Naive thymus-derived CD8-positive, alpha-beta T cell (primary cell): ENCODE data around the gene NPIPB2. TPM values are rescaled to one million over a fixed set of nuclear protein-coding genes. Genes with fewer than 3 reads are reported as not detected.
"Not testable (repeated sequence)": the region's sequence is repeated elsewhere in the genome, so short reads cannot be mapped to it uniquely, and the experiment has no call there.

Source experiments
- ATAC-seq, 2 donors: fragments of 150-1000 bp; cut with Tn5 transposase in 1 of 2; sonication (Bioruptor Pico), chemical (Tn5 transposase) in 1 of 2; 1 replicate in 1 of 2; 2 replicates in 1 of 2; pipeline ENCODE4 v1.10.0; 2021; ENCODE audit warnings: mild to moderate bottlenecking in 2 of 2, moderate library complexity in 2 of 2
- POLR2A ChIA-PET: fragments of 350-600 bp; sonication (Branson Sonifier 250); formaldehyde crosslinking; loops from one replicate; lab custom pipeline; 2021; ENCODE audit warnings: antibody characterized with exemption; lab: Charles Lee
- DNase-seq, 10 donors: peaks; one replicate each; pipeline versions ENCODE4 v3.0.0 to v3.0.0-alpha.2; 2020 to 2022
- H3K27ac Mint-ChIP-seq, 10 donors: one replicate each; pipeline ENCODE4 v1.8.0; 2020 to 2022; ENCODE audit warnings: mild to moderate bottlenecking in 10 of 10, mixed read lengths in 10 of 10, moderate library complexity in 4 of 10, inconsistent platforms in 1 of 10
- H3K27me3 Mint-ChIP-seq, 5 donors: one replicate each; pipeline ENCODE4 v1.8.0; 2021 to 2022; ENCODE audit warnings: mixed read lengths in 5 of 5
- H3K36me3 Mint-ChIP-seq, 3 donors: one replicate each; pipeline ENCODE4 v1.8.0; 2020 to 2022; ENCODE audit warnings: mixed read lengths in 3 of 3, mild to moderate bottlenecking in 2 of 3, inconsistent platforms in 1 of 3
- H3K4me1 Mint-ChIP-seq, 4 donors: one replicate each; pipeline ENCODE4 v1.8.0; 2021 to 2022; ENCODE audit warnings: mixed read lengths in 4 of 4
- H3K4me3 Mint-ChIP-seq, 10 donors: one replicate each; pipeline ENCODE4 v1.8.0; 2020 to 2022; ENCODE audit warnings: mild to moderate bottlenecking in 10 of 10, mixed read lengths in 10 of 10, moderate library complexity in 6 of 10, inconsistent platforms in 1 of 10
- H3K9me3 Mint-ChIP-seq, 9 donors: one replicate each; pipeline ENCODE4 v1.8.0; 2020 to 2022; ENCODE audit warnings: mixed read lengths in 9 of 9, mild to moderate bottlenecking in 3 of 9, inconsistent platforms in 1 of 9, moderate library complexity in 1 of 9
- polyA plus RNA-seq, 3 donors: library from polyadenylated mRNA; unstranded; fragments of 300-500 nt; fragmentation: Illumina TruSeq; gene quantifications; one replicate each; pipeline ENCODE4 v1.2.3, GENCODE V29; 2021
- total RNA-seq, 8 experiments: library from RNA in 2 of 8; stranded (reverse) in 2 of 8; gene quantifications; one replicate each; pipeline ENCODE4 v1.2.3 and lab custom pipeline; 2021 to 2026

The NPIPB2 gene
- total and polyA plus RNA-seq, 5 experiments from 2014 or later = 1.1 to 24.5 (median 10.3) TPM; not detected in 1

- H3K27ac Mint-ChIP-seq = peak overlapping the region in 1 of 10 donors; percentile 70
- no peak for ATAC-seq
- H3K9me3 Mint-ChIP-seq = no peaks in the 10 kb centered on the region
- DNase-seq = no peak
- H3K36me3 Mint-ChIP-seq = peaks cover 0 to 16% (median 0%) of the 10 kb centered on the region in 3 donors
- peak overlapping the region in 1 of 10 donors; percentile 40 for H3K4me3 Mint-ChIP-seq
- H3K27me3 Mint-ChIP-seq = no peaks in the 10 kb centered on the region
- H3K4me1 Mint-ChIP-seq = peaks cover 22 to 29% (median 26%) of the 10 kb centered on the region in 4 donors
- POLR2A ChIA-PET = interaction anchor here (0.6 kb wide), 1 partner anchor 116 kb away, joined by 3 read pairs; no protein-coding TSS in a partner anchor
Observed at GRCh38 chr16:11973070-11973469, 31.2 kb upstream of the NPIPB2 start.

GRCh38 chr16:11972128-11972527 lies 30.3 kb upstream of the NPIPB2 start:
- H3K4me3 Mint-ChIP-seq = no peak overlapping the region
- H3K27ac Mint-ChIP-seq = peak overlapping the region in 5 of 10 donors; percentile 20 to 43 (median 38)
- no peaks in the 10 kb centered on the region for H3K27me3 Mint-ChIP-seq
- no peaks in the 10 kb centered on the region for H3K9me3 Mint-ChIP-seq
- POLR2A ChIA-PET = interaction anchor here (0.6 kb wide), 2 partner anchors 9 to 61 kb away, joined by 3 to 4 read pairs; no protein-coding TSS in a partner anchor
- H3K4me1 Mint-ChIP-seq = peaks cover 12 to 20% (median 19%) of the 10 kb centered on the region in 4 donors
- no peak for DNase-seq
- no peak for ATAC-seq
- peaks cover 0 to 16% (median 0%) of the 10 kb centered on the region in 3 donors for H3K36me3 Mint-ChIP-seq

GRCh38 chr16:11970292-11970691 lies 28.4 kb upstream of the NPIPB2 start:
- H3K27ac Mint-ChIP-seq, H3K9me3 Mint-ChIP-seq, POLR2A ChIA-PET, ATAC-seq, H3K4me3 Mint-ChIP-seq, DNase-seq, H3K27me3 Mint-ChIP-seq: not testable (repeated sequence)
- H3K36me3 Mint-ChIP-seq = peaks cover 0 to 16% (median 0%) of the 10 kb centered on the region in 3 donors
- peaks cover under 1 to 14% (median 3%) of the 10 kb centered on the region in 4 donors for H3K4me1 Mint-ChIP-seq

GRCh38 chr16:11968577-11968976 lies 26.7 kb upstream of the NPIPB2 start:
- Mint-ChIP-seq H3K36me3 (peaks cover 0 to 9% (median 0%) of the 10 kb centered on the region in 3 donors), H3K9me3 (no peaks in the 10 kb centered on the region), H3K27me3 (no peaks in the 10 kb centered on the region), H3K4me1 (peaks cover 0 to 28% (median 0%) of the 10 kb centered on the region in 4 donors), H3K4me3 (no peak overlapping the region), H3K27ac (no peak overlapping the region)
- POLR2A ChIA-PET = no interaction called here
- DNase-seq (no peak), ATAC-seq (no peak)

GRCh38 chr16:11967195-11967911 lies 25.5 kb upstream of the NPIPB2 start:
- H3K9me3 Mint-ChIP-seq = no peaks in the 10 kb centered on the region
- H3K27ac Mint-ChIP-seq = peak overlapping the region in 1 of 10 donors; percentile 38
- peak overlapping the region in 1 of 10 donors; percentile 2 for H3K4me3 Mint-ChIP-seq
- no peak for DNase-seq
- H3K36me3 Mint-ChIP-seq = peaks cover 0 to 7% (median 0%) of the 10 kb centered on the region in 3 donors
- no peaks in the 10 kb centered on the region for H3K27me3 Mint-ChIP-seq
- POLR2A ChIA-PET = no interaction called here
- peaks cover 0 to 32% (median 0%) of the 10 kb centered on the region in 4 donors for H3K4me1 Mint-ChIP-seq
- ATAC-seq = no peak

- H3K36me3 Mint-ChIP-seq = no peaks in the 10 kb centered on the region
- no peaks in the 10 kb centered on the region for H3K27me3 Mint-ChIP-seq
- no peaks in the 10 kb centered on the region for H3K9me3 Mint-ChIP-seq
- DNase-seq = no peak
- peak overlapping the region in 1 of 10 donors; percentile 67 for H3K4me3 Mint-ChIP-seq
- POLR2A ChIA-PET = no interaction called here
- peaks cover 0 to 32% (median 0%) of the 10 kb centered on the region in 4 donors for H3K4me1 Mint-ChIP-seq
- ATAC-seq = no peak
- H3K27ac Mint-ChIP-seq = peak overlapping the region in 2 of 10 donors; percentile 13 to 73
Observed at GRCh38 chr16:11966173-11966572, 24.3 kb upstream of the NPIPB2 start.

DNA sequence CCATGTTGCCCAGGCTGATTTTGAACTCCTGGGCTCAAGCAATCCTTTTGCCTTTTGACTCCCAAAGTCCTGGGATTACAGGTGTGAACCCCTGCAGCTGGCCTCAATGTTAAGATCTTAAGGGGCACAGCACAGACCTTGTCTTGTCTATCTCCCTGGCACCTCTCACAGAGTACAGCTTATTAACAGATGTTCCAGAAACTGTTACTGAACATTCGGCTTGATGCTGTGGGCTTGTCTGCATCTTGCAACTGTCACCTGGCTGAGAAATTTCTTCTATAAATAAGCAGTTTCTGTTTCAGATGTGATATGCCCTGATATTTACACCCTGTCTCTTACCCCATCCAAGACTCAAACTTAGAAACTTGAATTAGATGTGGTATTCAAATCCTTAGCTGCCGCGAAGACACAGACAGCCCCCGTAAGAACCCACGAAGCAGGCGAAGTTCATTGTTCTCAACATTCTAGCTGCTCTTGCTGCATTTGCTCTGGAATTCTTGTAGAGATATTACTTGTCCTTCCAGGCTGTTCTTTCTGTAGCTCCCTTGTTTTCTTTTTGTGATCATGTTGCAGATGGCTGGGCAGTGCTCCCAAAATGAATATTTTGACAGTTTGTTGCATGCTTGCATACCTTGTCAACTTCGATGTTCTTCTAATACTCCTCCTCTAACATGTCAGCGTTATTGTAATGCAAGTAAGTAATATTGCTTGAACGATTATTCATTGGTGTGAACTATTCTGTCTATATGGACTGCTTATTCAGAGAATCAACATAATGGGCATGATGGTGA lies 23.1 kb upstream of the NPIPB2 start, which contains the start of gene TNFRSF17:
Gene TNFRSF17 (plus strand): TSS at position 450 of the 791 bp plus-strand sequence. CDS start 115 bp downstream, at position 565.
- Mint-ChIP-seq H3K9me3 (no peaks in the 10 kb centered on the region), H3K36me3 (no peaks in the 10 kb centered on the region), H3K4me1 (peaks cover 0 to 37% (median 0%) of the 10 kb centered on the region in 4 donors), H3K27ac (peak within 1 kb of the TSS in 2 of 10 donors; percentile 63 to 73), H3K27me3 (peaks cover 0 to 1% (median 0%) of the 10 kb centered on the region in 5 donors), H3K4me3 (peak within 1 kb of the TSS in 1 of 10 donors; percentile 67)
- ATAC-seq (no peak), DNase-seq (no peak)
- POLR2A ChIA-PET = no interaction called here

GRCh38 chr16:11963706-11964105 lies 21.9 kb upstream of the NPIPB2 start:
- ATAC-seq (no peak), DNase-seq (no peak)
- Mint-ChIP-seq H3K27me3 (peaks cover 0 to 4% (median 0%) of the 10 kb centered on the region in 5 donors), H3K27ac (peak overlapping the region in 1 of 10 donors; percentile 35), H3K36me3 (no peaks in the 10 kb centered on the region), H3K9me3 (no peaks in the 10 kb centered on the region), H3K4me3 (no peak overlapping the region), H3K4me1 (peaks cover 0 to 44% (median 0%) of the 10 kb centered on the region in 4 donors)
- POLR2A ChIA-PET = interaction anchor here (0.7 to 0.9 kb wide), 2 partner anchors 9 to 14 kb away, joined by 4 read pairs; no protein-coding TSS in a partner anchor

DNA sequence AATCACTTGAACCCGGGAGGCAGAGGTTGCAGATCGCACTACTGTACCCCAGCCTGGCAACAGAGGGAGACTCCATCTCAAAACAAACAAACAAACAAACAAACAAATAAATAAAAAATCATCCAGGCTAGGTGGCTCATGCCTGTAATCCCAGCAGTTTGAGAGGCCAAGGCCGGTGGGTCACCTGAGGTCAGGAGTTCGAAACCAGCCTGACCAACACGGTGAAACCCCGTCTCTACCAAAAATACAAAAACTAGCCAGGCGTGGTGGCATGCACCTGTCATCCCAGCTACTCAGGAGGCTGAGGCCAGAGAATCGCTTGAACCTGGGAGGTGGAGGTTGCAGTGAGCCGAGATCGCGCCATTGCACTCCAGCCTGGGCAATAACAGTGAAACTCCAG lies 21.1 kb upstream of the NPIPB2 start:
- DNase-seq, H3K36me3 Mint-ChIP-seq, H3K4me3 Mint-ChIP-seq, H3K27me3 Mint-ChIP-seq, H3K9me3 Mint-ChIP-seq, H3K27ac Mint-ChIP-seq, ATAC-seq: not testable (repeated sequence)
- POLR2A ChIA-PET = interaction anchor here (0.7 to 0.9 kb wide), 2 partner anchors 9 to 15 kb away, joined by 4 read pairs; no protein-coding TSS in a partner anchor
- H3K4me1 Mint-ChIP-seq = peaks cover 0 to 46% (median 0%) of the 10 kb centered on the region in 4 donors

GRCh38 chr16:11962457-11962856 lies 20.6 kb upstream of the NPIPB2 start:
- H3K4me1 Mint-ChIP-seq = peaks cover 0 to 44% (median 0%) of the 10 kb centered on the region in 4 donors
- H3K36me3 Mint-ChIP-seq, ATAC-seq, H3K9me3 Mint-ChIP-seq, H3K27me3 Mint-ChIP-seq, H3K27ac Mint-ChIP-seq, H3K4me3 Mint-ChIP-seq, POLR2A ChIA-PET, DNase-seq: not testable (repeated sequence)

GRCh38 chr16:11957591-11958395 lies 15.9 kb upstream of the NPIPB2 start:
- Mint-ChIP-seq H3K27ac (no peak overlapping the region), H3K4me3 (no peak overlapping the region), H3K27me3 (peaks cover 0 to 4% (median 0%) of the 10 kb centered on the region in 5 donors), H3K4me1 (peaks cover 0 to 14% (median 0%) of the 10 kb centered on the region in 4 donors), H3K9me3 (no peaks in the 10 kb centered on the region), H3K36me3 (peaks cover 0 to 2% (median 0%) of the 10 kb centered on the region in 3 donors)
- ATAC-seq (no peak), DNase-seq (no peak)
- POLR2A ChIA-PET = no interaction called here

- POLR2A ChIA-PET = no interaction called here
- Mint-ChIP-seq H3K36me3 (peaks cover 0 to 2% (median 0%) of the 10 kb centered on the region in 3 donors), H3K27me3 (peaks cover 0 to 4% (median 0%) of the 10 kb centered on the region in 5 donors), H3K4me1 (peaks cover 0 to 14% (median 0%) of the 10 kb centered on the region in 4 donors), H3K27ac (no peak overlapping the region), H3K9me3 (no peaks in the 10 kb centered on the region), H3K4me3 (no peak overlapping the region)
- ATAC-seq (no peak), DNase-seq (no peak)
Observed at GRCh38 chr16:11956558-11956957, 14.7 kb upstream of the NPIPB2 start.
